Astrocyte (in vitro differentiated cells and primary cell): ENCODE results near the gene KLHL11. TPM values are rescaled to one million over a fixed set of nuclear protein-coding genes. Genes with fewer than 3 reads are reported as not detected.

Experiments
- DNase-seq: peaks from one replicate; pipeline ENCODE4 v3.0.0-alpha.2; 2010; ENCODE audit warnings: low read depth
- FAIRE-seq: peaks from 2 replicates; lab custom pipeline; 2011; peaks lifted over from hg19 to GRCh38; lab: Jason Lieb, UNC
- H2AFZ ChIP-seq: 2 replicates; pipeline ENCODE4 v1.6.0; 2012; ENCODE audit warnings: low read depth, low read length, inconsistent platforms
- H3K27ac ChIP-seq: 2 replicates; pipeline ENCODE4 v1.5.1; 2011; ENCODE audit warnings: low read depth, low read length, inconsistent platforms
- H3K27me3 ChIP-seq: 2 replicates; pipeline ENCODE4 v1.6.0; 2011; ENCODE audit warnings: low read length, inconsistent platforms; ENCODE audit not compliant: insufficient read depth
- H3K36me3 ChIP-seq: 2 replicates; pipeline ENCODE4 v1.5.1; 2011; ENCODE audit warnings: low read length, inconsistent platforms; ENCODE audit not compliant: insufficient read depth
- H3K4me1 ChIP-seq: 2 replicates; pipeline ENCODE4 v1.5.1; 2011; ENCODE audit warnings: low read length, inconsistent platforms; ENCODE audit not compliant: insufficient read depth
- H3K4me2 ChIP-seq: 2 replicates; pipeline ENCODE4 v1.6.0; 2012; ENCODE audit warnings: low read length, inconsistent platforms
- H3K4me3 ChIP-seq: 2 replicates; pipeline ENCODE4 v1.5.1; 2011; ENCODE audit warnings: low read depth, mild to moderate bottlenecking, low read length, inconsistent platforms; ENCODE audit not compliant: insufficient read depth
- H3K79me2 ChIP-seq: 2 replicates; pipeline ENCODE4 v1.6.0; 2012; ENCODE audit warnings: mild to moderate bottlenecking, low read length, inconsistent platforms; ENCODE audit not compliant: insufficient read depth
- H3K9ac ChIP-seq: 2 replicates; pipeline ENCODE4 v1.6.0; 2012; ENCODE audit warnings: mild to moderate bottlenecking, low read length, inconsistent platforms
- H3K9me3 ChIP-seq: 2 replicates; pipeline ENCODE4 v1.5.1; 2012; ENCODE audit warnings: low read depth, mild to moderate bottlenecking, low read length, inconsistent platforms; ENCODE audit not compliant: insufficient read depth
- H4K20me1 ChIP-seq: 2 replicates; pipeline ENCODE4 v1.6.0; 2012; ENCODE audit warnings: low read length, inconsistent platforms; ENCODE audit not compliant: insufficient read depth
- H3K27ac Mint-ChIP-seq: one replicate; pipeline ENCODE4 v1.8.0; 2021; ENCODE audit warnings: mild to moderate bottlenecking, mixed read lengths; ENCODE audit not compliant: unreplicated experiment
- H3K27me3 Mint-ChIP-seq: one replicate; pipeline ENCODE4 v1.8.0; 2021; ENCODE audit warnings: low read depth, mixed read lengths; ENCODE audit not compliant: unreplicated experiment
- H3K36me3 Mint-ChIP-seq: one replicate; pipeline ENCODE4 v1.8.0; 2021; ENCODE audit warnings: low read depth, mixed read lengths; ENCODE audit not compliant: unreplicated experiment
- H3K4me1 Mint-ChIP-seq: one replicate; pipeline ENCODE4 v1.8.0; 2021; ENCODE audit warnings: low read depth, mixed read lengths; ENCODE audit not compliant: unreplicated experiment
- H3K4me3 Mint-ChIP-seq: one replicate; pipeline ENCODE4 v1.8.0; 2021; ENCODE audit warnings: mild to moderate bottlenecking, moderate library complexity, mixed read lengths; ENCODE audit not compliant: unreplicated experiment
- H3K9me3 Mint-ChIP-seq: one replicate; pipeline ENCODE4 v1.8.0; 2021; ENCODE audit warnings: mild to moderate bottlenecking, mixed read lengths; ENCODE audit not compliant: unreplicated experiment
- EZH2 ChIP-seq: IDR thresholded peaks from 2 replicates; pipeline ENCODE4 v1.6.1; 2012; ENCODE audit warnings: mild to moderate bottlenecking, low read length, inconsistent platforms; ENCODE audit not compliant: insufficient read depth
- total RNA-seq: library from RNA; stranded (reverse); gene quantifications from 2 replicates; pipeline ENCODE4 v1.2.1, GENCODE V29; 2021
- TF ChIP-seq, protein P1 (sequence below): IDR thresholded peaks from 2 replicates; pipeline ENCODE4 v1.5.1; 2011; ENCODE audit warnings: low read depth, mild to moderate bottlenecking, inconsistent platforms, low read length, moderate library complexity; ENCODE audit not compliant: insufficient read depth

The KLHL11 gene
- total RNA-seq, 1 donor from 2014 or later, result 12.8 TPM

DNA sequence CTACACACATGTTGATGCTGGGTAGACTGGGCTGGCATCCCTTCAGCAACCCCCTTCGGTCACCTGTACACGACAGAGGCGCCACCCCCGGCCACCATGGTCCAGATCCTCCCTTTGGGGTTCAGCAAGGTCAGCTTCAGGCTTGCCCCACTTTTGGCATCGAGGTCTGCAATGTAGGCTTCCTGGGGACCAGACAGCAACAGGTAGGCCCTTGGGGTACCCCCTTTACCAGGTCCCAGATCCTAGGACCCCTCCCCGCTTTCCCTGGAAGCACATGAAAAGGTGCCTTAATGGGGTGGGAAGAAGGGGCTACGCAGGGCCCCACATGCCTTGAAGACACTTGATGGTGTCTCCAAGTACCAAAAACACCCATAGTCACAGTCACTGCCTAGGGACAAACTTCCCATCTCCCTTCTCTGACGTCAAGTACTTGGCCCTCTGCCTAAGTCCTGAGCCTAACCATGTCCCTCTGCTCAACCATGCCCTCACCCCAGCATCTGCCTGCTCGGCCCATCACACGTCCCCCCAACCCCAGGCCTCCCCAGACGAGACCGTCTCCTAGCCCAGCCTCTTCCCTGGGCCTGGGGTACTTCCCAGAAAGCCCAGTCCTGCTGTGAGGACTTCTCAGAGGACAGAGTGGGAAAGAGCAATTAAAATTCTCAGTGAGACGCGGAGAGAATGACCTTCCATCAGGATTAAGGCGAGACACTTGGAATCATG, 41.4 kb upstream of the KLHL11 start:
- no peaks in the 10 kb centered on the region for H3K27me3 Mint-ChIP-seq
- Histone ChIP-seq H3K27ac (peak overlapping the region; percentile 79), H3K36me3 (peaks cover 72% of the 10 kb centered on the region), H3K79me2 (peaks cover 64% of the 10 kb centered on the region), H3K9ac (peak overlapping the region; percentile 73), H2AFZ (no peak overlapping the region), H3K9me3 (no peaks in the 10 kb centered on the region), H3K4me2 (peak overlapping the region; percentile 77), H4K20me1 (peaks cover 68% of the 10 kb centered on the region), H3K27me3 (no peaks in the 10 kb centered on the region), H3K4me3 (no peak overlapping the region), H3K4me1 (peaks cover 41% of the 10 kb centered on the region)
- peaks cover 43% of the 10 kb centered on the region for H3K36me3 Mint-ChIP-seq
- peak overlapping the region; percentile 67 for H3K27ac Mint-ChIP-seq
- H3K4me1 Mint-ChIP-seq, result peaks cover 31% of the 10 kb centered on the region
- DNase-seq (no peak), FAIRE-seq (no peak)
- H3K9me3 Mint-ChIP-seq, result no peaks in the 10 kb centered on the region
- TF ChIP-seq, protein P1, sequence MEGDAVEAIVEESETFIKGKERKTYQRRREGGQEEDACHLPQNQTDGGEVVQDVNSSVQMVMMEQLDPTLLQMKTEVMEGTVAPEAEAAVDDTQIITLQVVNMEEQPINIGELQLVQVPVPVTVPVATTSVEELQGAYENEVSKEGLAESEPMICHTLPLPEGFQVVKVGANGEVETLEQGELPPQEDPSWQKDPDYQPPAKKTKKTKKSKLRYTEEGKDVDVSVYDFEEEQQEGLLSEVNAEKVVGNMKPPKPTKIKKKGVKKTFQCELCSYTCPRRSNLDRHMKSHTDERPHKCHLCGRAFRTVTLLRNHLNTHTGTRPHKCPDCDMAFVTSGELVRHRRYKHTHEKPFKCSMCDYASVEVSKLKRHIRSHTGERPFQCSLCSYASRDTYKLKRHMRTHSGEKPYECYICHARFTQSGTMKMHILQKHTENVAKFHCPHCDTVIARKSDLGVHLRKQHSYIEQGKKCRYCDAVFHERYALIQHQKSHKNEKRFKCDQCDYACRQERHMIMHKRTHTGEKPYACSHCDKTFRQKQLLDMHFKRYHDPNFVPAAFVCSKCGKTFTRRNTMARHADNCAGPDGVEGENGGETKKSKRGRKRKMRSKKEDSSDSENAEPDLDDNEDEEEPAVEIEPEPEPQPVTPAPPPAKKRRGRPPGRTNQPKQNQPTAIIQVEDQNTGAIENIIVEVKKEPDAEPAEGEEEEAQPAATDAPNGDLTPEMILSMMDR, result no peak
- TF ChIP-seq EZH2, result no peak
- H3K4me3 Mint-ChIP-seq, result no peak overlapping the region

DNA sequence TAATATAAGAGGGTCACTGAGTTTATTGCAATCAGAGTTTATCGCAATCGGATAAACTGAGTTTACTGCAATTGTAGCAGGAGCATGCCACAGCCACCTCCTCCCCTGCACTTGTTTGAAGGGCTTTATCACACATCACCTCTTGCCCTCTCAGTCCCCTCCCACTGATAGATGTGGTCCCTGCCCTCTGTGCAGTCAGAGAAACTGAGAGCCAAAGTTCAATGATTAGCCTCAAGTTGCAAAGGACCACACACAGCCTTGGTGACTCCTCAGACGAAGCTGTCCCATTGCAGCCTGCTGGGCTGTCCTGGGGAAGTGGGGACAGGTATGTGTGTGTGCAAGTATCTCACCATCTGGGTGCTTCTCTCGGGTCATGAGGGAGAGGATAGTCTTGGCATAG, 39.9 kb upstream of the KLHL11 start:
- TF ChIP-seq EZH2, result no peak
- TF ChIP-seq, protein P1, result no peak
- H3K36me3 ChIP-seq, result peaks cover 80% of the 10 kb centered on the region
- H3K79me2 ChIP-seq, result peaks cover 73% of the 10 kb centered on the region
- Mint-ChIP-seq H3K9me3 (no peaks in the 10 kb centered on the region), H3K4me1 (peaks cover 19% of the 10 kb centered on the region), H3K36me3 (peaks cover 46% of the 10 kb centered on the region), H3K27me3 (no peaks in the 10 kb centered on the region), H3K27ac (no peak overlapping the region), H3K4me3 (no peak overlapping the region)
- peaks cover 29% of the 10 kb centered on the region for H3K4me1 ChIP-seq
- no peak overlapping the region for H3K9ac ChIP-seq
- no peak overlapping the region for H3K4me2 ChIP-seq
- H3K9me3 ChIP-seq, result no peaks in the 10 kb centered on the region
- FAIRE-seq (no peak), DNase-seq (no peak)
- H3K27ac ChIP-seq, result no peak overlapping the region
- H3K4me3 ChIP-seq, result no peak overlapping the region
- H4K20me1 ChIP-seq, result peaks cover 70% of the 10 kb centered on the region
- H2AFZ ChIP-seq, result no peak overlapping the region
- no peaks in the 10 kb centered on the region for H3K27me3 ChIP-seq

DNA sequence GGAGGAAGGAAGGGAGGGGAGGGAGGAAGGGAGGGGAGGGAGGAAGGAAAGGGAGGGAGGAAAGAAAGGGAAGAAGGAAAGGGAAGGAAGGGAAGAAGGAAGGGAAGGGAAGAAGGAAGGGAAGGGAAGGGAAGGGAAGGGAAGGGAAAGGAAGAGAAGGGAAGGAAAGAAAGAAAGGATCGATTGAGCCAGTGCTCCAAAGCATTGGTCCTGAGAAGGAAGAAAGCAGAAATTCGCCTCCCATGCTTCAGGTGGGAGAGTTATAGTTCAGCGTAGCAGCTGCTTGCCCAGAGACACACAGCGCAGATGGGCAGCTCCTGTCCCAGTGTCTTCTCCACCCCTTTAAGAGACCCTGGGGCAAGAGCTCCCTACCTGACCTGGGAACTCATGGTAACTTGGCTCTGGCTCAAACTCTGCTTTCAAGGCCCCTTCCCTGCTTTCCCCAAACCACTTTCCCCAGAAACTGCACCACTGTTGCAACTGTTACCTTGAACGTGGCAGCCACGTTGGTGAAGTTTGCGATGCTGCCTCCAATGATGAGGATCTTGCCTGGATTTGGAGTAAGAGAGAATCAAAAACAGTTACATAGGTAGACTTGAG, 39.1 kb upstream of the KLHL11 start:
- no peaks in the 10 kb centered on the region for H3K27me3 ChIP-seq
- no peaks in the 10 kb centered on the region for H3K9me3 Mint-ChIP-seq
- FAIRE-seq (no peak), DNase-seq (no peak)
- no peak overlapping the region for H3K27ac ChIP-seq
- no peak overlapping the region for H3K27ac Mint-ChIP-seq
- H2AFZ ChIP-seq, result no peak overlapping the region
- H3K79me2 ChIP-seq, result peaks cover 65% of the 10 kb centered on the region
- TF ChIP-seq, protein P1, result no peak
- no peak overlapping the region for H3K4me3 Mint-ChIP-seq
- H3K4me2 ChIP-seq, result no peak overlapping the region
- no peaks in the 10 kb centered on the region for H3K27me3 Mint-ChIP-seq
- H3K36me3 Mint-ChIP-seq, result peaks cover 46% of the 10 kb centered on the region
- peaks cover 16% of the 10 kb centered on the region for H3K4me1 Mint-ChIP-seq
- H3K36me3 ChIP-seq, result peaks cover 77% of the 10 kb centered on the region
- peaks cover 24% of the 10 kb centered on the region for H3K4me1 ChIP-seq
- no peak overlapping the region for H3K4me3 ChIP-seq
- H3K9me3 ChIP-seq, result no peaks in the 10 kb centered on the region
- peaks cover 68% of the 10 kb centered on the region for H4K20me1 ChIP-seq
- no peak overlapping the region for H3K9ac ChIP-seq
